Measurements from ENCODE around the gene PDAP1.
"Not testable (repeated sequence)": the region's sequence is repeated elsewhere in the genome, so short reads cannot be mapped to it uniquely, and the experiment has no call there.

The PDAP1 gene

GRCh38 chr7:99392659-99393354, 15.6 kb downstream of the PDAP1 start:
- Histone ChIP-seq H3K36me3 (replicated peaks) (peaks cover 93% of the 10 kb centered on the region), H3K27me3 (replicated peaks) (no peaks in the 10 kb centered on the region), H3K4me3 (ENCODE audit: low read depth, low read length) (peak overlapping the region; percentile 46), H3K27ac (peak overlapping the region; percentile 5)
- TF ChIP-seq CTCF (IDR thresholded peaks at IDR 0.05; ENCODE audit: low read depth, low read length, missing control alignments), result no peak
- in situ Hi-C loops (cut with HindIII; ENCODE audit: low pct_ligation_motif_present, low sequenced_read_pairs), result no loop called here
- DNase-seq, result no peak

GRCh38 chr7:99392046-99392445, 16.4 kb downstream of the PDAP1 start:
- in situ Hi-C loops (cut with HindIII; ENCODE audit: low pct_ligation_motif_present, low sequenced_read_pairs), result no loop called here
- Histone ChIP-seq H3K4me3 (ENCODE audit: low read depth, low read length) (no peak overlapping the region), H3K27me3 (replicated peaks) (no peaks in the 10 kb centered on the region), H3K36me3 (replicated peaks) (peaks cover 90% of the 10 kb centered on the region), H3K27ac (no peak overlapping the region)
- no peak for DNase-seq
- TF ChIP-seq CTCF (IDR thresholded peaks at IDR 0.05; ENCODE audit: low read depth, low read length, missing control alignments), result no peak

- H3K36me3 ChIP-seq (replicated peaks), result peaks cover 92% of the 10 kb centered on the region
- no peaks in the 10 kb centered on the region for H3K27me3 ChIP-seq (replicated peaks)
- no peak overlapping the region for H3K4me3 ChIP-seq (ENCODE audit: low read depth, low read length)
- H3K27ac ChIP-seq, result no peak overlapping the region
- no peak for DNase-seq
- in situ Hi-C loops (cut with HindIII; ENCODE audit: low pct_ligation_motif_present, low sequenced_read_pairs), result no loop called here
- TF ChIP-seq CTCF (IDR thresholded peaks at IDR 0.05; ENCODE audit: low read depth, low read length, missing control alignments), result no peak
Measured at GRCh38 chr7:99390941-99391602, 17.3 kb downstream of the PDAP1 start.

- Histone ChIP-seq H3K36me3 (replicated peaks) (peaks cover 87% of the 10 kb centered on the region), H3K4me3 (ENCODE audit: low read depth, low read length) (no peak overlapping the region), H3K27ac (no peak overlapping the region), H3K27me3 (replicated peaks) (no peaks in the 10 kb centered on the region)
- no peak for DNase-seq
- in situ Hi-C loops (cut with HindIII; ENCODE audit: low pct_ligation_motif_present, low sequenced_read_pairs), result no loop called here
- TF ChIP-seq CTCF (IDR thresholded peaks at IDR 0.05; ENCODE audit: low read depth, low read length, missing control alignments), result no peak
Measured at GRCh38 chr7:99389772-99390171, 18.6 kb downstream of the PDAP1 start.

- no peak for DNase-seq
- no peak for TF ChIP-seq CTCF (IDR thresholded peaks at IDR 0.05; ENCODE audit: low read depth, low read length, missing control alignments)
- Histone ChIP-seq H3K4me3 (ENCODE audit: low read depth, low read length) (no peak overlapping the region), H3K27ac (no peak overlapping the region), H3K36me3 (replicated peaks) (peaks cover 71% of the 10 kb centered on the region), H3K27me3 (replicated peaks) (no peaks in the 10 kb centered on the region)
- in situ Hi-C loops (cut with HindIII; ENCODE audit: low pct_ligation_motif_present, low sequenced_read_pairs), result no loop called here
Measured at GRCh38 chr7:99387912-99388311, 20.5 kb downstream of the PDAP1 start.

GRCh38 chr7:99387239-99387635, 21.2 kb downstream of the PDAP1 start:
- H3K27ac ChIP-seq; DNase-seq; H3K4me3 ChIP-seq (ENCODE audit: low read depth, low read length); H3K27me3 ChIP-seq (replicated peaks); in situ Hi-C loops (cut with HindIII; ENCODE audit: low pct_ligation_motif_present, low sequenced_read_pairs): not testable (repeated sequence)
- peaks cover 66% of the 10 kb centered on the region for H3K36me3 ChIP-seq (replicated peaks)

Data from brain microvascular endothelial cell (primary cell).